Cardiac muscle cell (in vitro differentiated cells and primary cell): ENCODE measurements around the gene UTY. TPM values are rescaled to one million over a fixed set of nuclear protein-coding genes. Genes with fewer than 3 reads are reported as not detected.

Experiments
- DNase-seq, 2 donors: peaks; one replicate each; pipeline versions ENCODE4 v3.0.0 to v3.0.0-alpha.2; 2010 to 2017; ENCODE audit warnings: low read depth in 1 of 2, low spot score in 1 of 2
- H3K27ac ChIP-seq: fragments of 200-600 bp; sonication (generic); 2 replicates; pipeline ENCODE4 v1.5.1; 2016
- H3K27me3 ChIP-seq: fragments of 200-600 bp; sonication (generic); 2 replicates; pipeline ENCODE4 v1.6.0; 2016; ENCODE audit warnings: control low read depth
- H3K36me3 ChIP-seq: fragments of 200-600 bp; sonication (generic); 2 replicates; pipeline ENCODE4 v1.5.1; 2016; ENCODE audit warnings: control low read depth
- H3K4me1 ChIP-seq: fragments of 200-600 bp; sonication (generic); 2 replicates; pipeline ENCODE4 v1.8.1; 2017; ENCODE audit warnings: low read depth, mild to moderate bottlenecking, mixed run types
- H3K4me3 ChIP-seq: fragments of 200-600 bp; sonication (generic); 2 replicates; pipeline ENCODE4 v1.5.1; 2016; ENCODE audit warnings: mild to moderate bottlenecking
- H3K9me3 ChIP-seq: fragments of 200-600 bp; sonication (generic); 2 replicates; pipeline ENCODE4 v1.5.1; 2017; ENCODE audit warnings: low read depth, mild to moderate bottlenecking, control low read depth
- polyA plus RNA-seq: library from polyadenylated mRNA; unstranded; fragments of >200 nt; fragmentation: Nextera tagmentation; extraction: Ambion mirVana; gene quantifications from 2 replicates; pipeline ENCODE4 v1.2.1, GENCODE V29; 2016
- total RNA-seq: library from RNA; depleted of rRNA; stranded (reverse); fragments of >200 nt; gene quantifications from 2 replicates; pipeline ENCODE4 v1.2.3, GENCODE V29; 2016
- TF ChIP-seq, protein P1 (sequence below): IDR thresholded peaks from 2 replicates; pipeline ENCODE4 v1.5.1; 2012; ENCODE audit warnings: low read depth, mild to moderate bottlenecking, low read length

Gene UTY
- total and polyA plus RNA-seq, 2 experiments from 2014 or later = not detected

GRCh38 chrY:13363641-13364040, 116.2 kb downstream of the UTY start:
- no peaks in the 10 kb centered on the region for H3K36me3 ChIP-seq
- DNase-seq = peak in 1 of 2 donors; percentile 55
- H3K4me1 ChIP-seq = no peaks in the 10 kb centered on the region
- no peaks in the 10 kb centered on the region for H3K9me3 ChIP-seq
- no peak overlapping the region for H3K4me3 ChIP-seq
- no peak overlapping the region for H3K27ac ChIP-seq
- no peaks in the 10 kb centered on the region for H3K27me3 ChIP-seq
- TF ChIP-seq, protein P1, sequence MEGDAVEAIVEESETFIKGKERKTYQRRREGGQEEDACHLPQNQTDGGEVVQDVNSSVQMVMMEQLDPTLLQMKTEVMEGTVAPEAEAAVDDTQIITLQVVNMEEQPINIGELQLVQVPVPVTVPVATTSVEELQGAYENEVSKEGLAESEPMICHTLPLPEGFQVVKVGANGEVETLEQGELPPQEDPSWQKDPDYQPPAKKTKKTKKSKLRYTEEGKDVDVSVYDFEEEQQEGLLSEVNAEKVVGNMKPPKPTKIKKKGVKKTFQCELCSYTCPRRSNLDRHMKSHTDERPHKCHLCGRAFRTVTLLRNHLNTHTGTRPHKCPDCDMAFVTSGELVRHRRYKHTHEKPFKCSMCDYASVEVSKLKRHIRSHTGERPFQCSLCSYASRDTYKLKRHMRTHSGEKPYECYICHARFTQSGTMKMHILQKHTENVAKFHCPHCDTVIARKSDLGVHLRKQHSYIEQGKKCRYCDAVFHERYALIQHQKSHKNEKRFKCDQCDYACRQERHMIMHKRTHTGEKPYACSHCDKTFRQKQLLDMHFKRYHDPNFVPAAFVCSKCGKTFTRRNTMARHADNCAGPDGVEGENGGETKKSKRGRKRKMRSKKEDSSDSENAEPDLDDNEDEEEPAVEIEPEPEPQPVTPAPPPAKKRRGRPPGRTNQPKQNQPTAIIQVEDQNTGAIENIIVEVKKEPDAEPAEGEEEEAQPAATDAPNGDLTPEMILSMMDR = no peak

DNA sequence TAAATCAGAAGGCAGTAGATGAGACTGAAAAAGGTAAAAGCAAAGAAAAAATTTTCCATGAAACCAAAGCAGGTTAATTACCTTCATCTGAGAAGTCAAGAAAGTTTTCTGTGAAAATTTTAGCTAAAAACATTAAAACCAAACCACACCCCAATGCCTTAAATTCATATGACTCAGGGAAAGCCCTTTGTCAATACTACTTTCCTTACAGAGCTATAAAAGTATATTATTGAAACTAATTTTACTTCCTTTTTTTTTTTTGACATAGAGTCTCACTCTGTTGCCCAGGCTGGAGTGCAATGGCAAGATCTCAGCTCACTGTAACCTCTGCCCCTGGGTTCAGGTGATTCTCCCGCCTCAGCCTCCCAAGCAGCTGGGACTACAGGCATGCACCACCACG, 117.2 kb downstream of the UTY start:
- TF ChIP-seq, protein P1 = no peak
- DNase-seq = no peak
- Histone ChIP-seq H3K9me3 (no peaks in the 10 kb centered on the region), H3K27ac (no peak overlapping the region), H3K27me3 (no peaks in the 10 kb centered on the region), H3K36me3 (no peaks in the 10 kb centered on the region), H3K4me1 (no peaks in the 10 kb centered on the region), H3K4me3 (no peak overlapping the region)

GRCh38 chrY:13361656-13362636, 117.9 kb downstream of the UTY start:
- DNase-seq = peak in 1 of 2 donors; percentile 59
- Histone ChIP-seq H3K27ac (no peak overlapping the region), H3K4me1 (no peaks in the 10 kb centered on the region), H3K27me3 (no peaks in the 10 kb centered on the region), H3K9me3 (no peaks in the 10 kb centered on the region), H3K36me3 (no peaks in the 10 kb centered on the region), H3K4me3 (no peak overlapping the region)
- TF ChIP-seq, protein P1 = no peak

- TF ChIP-seq, protein P1 = no peak
- Histone ChIP-seq H3K27me3 (no peaks in the 10 kb centered on the region), H3K4me3 (no peak overlapping the region), H3K36me3 (no peaks in the 10 kb centered on the region), H3K9me3 (no peaks in the 10 kb centered on the region), H3K27ac (no peak overlapping the region), H3K4me1 (no peaks in the 10 kb centered on the region)
- no peak for DNase-seq
Measured at GRCh38 chrY:13351443-13351842, 128.4 kb downstream of the UTY start.

DNA sequence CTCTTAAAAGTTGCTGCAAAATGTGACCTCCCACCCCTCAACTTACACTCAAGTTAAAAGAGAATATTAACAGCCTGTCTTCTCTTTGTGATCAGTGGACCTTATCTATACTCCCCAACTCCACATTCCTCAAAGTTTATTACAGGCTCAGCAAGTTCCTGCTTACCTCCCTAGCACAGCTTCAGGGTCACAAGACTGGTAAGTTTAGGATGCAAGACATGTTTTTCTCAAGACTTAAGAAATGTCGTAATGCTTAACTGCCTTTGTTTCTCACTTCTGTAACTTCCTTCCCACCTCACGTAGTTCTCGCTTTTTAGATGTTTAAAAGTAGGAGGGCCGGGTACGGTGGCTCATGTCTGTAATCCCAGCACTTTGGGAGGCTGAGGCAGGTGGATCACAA, 132.7 kb downstream of the UTY start:
- TF ChIP-seq, protein P1 = no peak
- H3K27me3 ChIP-seq = no peaks in the 10 kb centered on the region
- H3K4me3 ChIP-seq = no peak overlapping the region
- DNase-seq = no peak
- no peaks in the 10 kb centered on the region for H3K9me3 ChIP-seq
- no peak overlapping the region for H3K27ac ChIP-seq
- H3K36me3 ChIP-seq = no peaks in the 10 kb centered on the region
- H3K4me1 ChIP-seq = no peaks in the 10 kb centered on the region
